Stimulated activated CD8-positive, alpha-beta memory T cell treated with anti-CD3 and anti-CD28 coated beads, Interleukin-2, amount 100 ng/mL, for 48 hours (primary cell): Measurements from ENCODE around the gene BLACAT1.
"Not testable (repeated sequence)": the region's sequence is repeated elsewhere in the genome, so short reads cannot be mapped to it uniquely, and the experiment has no call there.

Source experiments
- DNase-seq, 2 donors: peaks; one replicate each; pipeline ENCODE4 v3.0.0-alpha.2; 2020; ENCODE audit warnings: low read depth in 2 of 2

Gene BLACAT1

DNA sequence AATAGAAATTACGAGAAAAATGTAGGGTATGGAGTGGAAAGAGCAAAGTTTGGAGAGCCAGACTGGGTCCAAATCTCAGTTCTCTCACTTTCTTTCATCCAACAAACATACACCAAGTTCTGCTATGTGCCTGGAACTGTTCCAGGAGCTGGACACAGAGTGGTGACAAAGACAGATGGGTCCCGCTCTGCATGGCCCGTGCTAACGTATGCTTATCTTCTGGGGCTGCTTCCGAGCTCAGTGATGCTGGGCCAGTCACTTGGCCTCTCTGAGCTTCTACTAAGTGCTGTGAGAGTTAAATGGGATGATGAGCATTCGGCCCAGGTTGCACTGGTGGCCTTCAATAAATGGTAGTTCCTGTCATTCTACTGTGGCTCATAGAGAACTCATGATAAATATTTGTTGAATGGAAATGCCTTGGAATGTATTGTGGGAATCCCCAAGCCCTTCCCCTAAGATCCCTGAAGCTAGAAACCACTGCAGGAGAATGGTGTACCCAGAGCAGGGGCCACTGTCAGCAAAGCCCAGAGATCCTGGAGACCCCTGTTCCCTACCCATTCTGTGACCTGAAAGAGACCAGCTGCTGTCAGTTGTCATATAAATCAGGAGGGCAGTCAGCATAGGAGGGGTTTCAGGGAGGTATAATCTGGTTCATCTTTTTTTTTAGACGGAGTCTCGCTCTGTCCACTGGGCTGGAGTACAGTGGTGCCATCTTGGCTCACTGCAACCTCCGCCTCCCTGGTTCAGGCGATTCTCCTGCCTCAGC lies 37.8 kb downstream of the BLACAT1 start:
- DNase-seq: no peak

- no peak for DNase-seq
Observed at GRCh38 chr1:205416322-205416721, 39.5 kb downstream of the BLACAT1 start.

DNA sequence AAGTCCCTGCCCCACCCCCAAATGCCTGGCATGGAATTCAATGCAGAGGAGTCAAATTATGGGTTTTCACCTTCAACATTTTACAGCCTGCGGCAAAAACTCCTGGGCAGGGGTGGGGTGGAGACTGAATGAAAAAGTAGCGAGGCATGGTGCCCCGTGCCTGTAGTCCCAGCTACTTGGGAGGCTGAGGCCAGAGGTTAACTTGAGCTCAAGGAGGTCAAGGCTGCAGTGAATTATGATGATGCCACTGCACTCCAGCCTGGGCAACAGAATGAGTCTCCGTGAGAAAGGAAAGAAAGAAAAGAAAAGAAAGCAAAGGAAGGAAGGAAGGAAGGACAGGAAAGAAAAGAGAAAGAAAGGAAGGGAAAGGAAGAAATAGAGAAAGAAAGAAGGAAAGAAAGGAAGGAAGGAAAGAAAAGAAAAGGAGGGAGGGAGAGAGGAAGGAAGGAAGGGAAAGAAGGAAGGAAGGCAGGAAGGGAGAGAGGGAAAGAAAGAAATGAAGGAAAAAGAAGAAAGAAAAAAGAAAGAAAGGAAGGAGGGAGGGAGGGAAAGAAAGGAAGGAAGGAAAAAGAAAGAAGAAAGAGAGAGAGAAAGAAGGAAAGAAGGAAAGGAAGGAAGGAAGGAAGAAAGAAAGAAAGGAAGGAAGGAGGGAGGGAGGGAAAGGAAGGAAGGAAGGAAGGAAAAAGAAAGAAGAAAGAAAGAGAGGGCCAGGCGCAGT lies 45.1 kb downstream of the BLACAT1 start:
- DNase-seq: no peak

DNA sequence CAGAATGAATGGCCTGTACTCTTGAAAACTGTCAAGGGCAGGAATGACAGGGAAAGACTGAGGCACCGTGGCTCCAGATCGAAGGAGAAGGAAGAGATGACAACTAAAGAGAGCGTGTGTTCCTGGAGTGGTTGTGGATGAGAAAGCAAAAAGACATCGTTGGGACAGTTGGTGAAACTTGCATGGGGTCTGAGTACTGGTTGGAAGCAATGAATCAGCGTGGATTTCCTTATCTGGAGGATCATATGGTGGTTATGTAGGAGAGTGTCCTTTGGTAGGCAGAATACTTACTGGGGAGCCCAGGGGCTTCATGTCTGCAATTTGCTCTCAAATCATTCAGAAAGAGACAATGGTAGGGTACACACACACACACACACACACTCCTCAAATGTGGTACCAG lies 47.9 kb downstream of the BLACAT1 start:
- no peak for DNase-seq

- not testable (repeated sequence) for DNase-seq
Observed at GRCh38 chr1:205406252-205406651, 49.6 kb downstream of the BLACAT1 start.
